Adrenal gland (tissue), 12 donors: ENCODE results near the gene LTC4S. TPM values are rescaled to one million over a fixed set of nuclear protein-coding genes. Genes with fewer than 3 reads are reported as not detected.

Experiments
- DNase-seq, 7 donors: peaks; one replicate each; pipeline ENCODE4 v3.0.0-alpha.2; 2019 to 2020
- H3K27ac ChIP-seq, 5 donors: fragments of 200-600 bp; sonication (generic) in 4 of 5; 1 replicate in 3 of 5; 2 replicates in 2 of 5; pipeline versions ENCODE4 v1.5.1 to v1.8.0; 2016 to 2020; ENCODE audit warnings: mild to moderate bottlenecking in 1 of 5
- H3K27me3 ChIP-seq: fragments of 200-600 bp; 2 replicates; pipeline ENCODE4 v1.8.0; 2021
- H3K36me3 ChIP-seq, 2 donors: fragments of 200-600 bp; replicated peaks in 1 of 2; 1 replicate in 1 of 2; 2 replicates in 1 of 2; pipeline versions ENCODE4 v1.5.1 to v1.8.0; 2018 to 2022
- H3K4me1 ChIP-seq, 2 donors: fragments of 200-600 bp; replicated peaks in 1 of 2; 1 replicate in 1 of 2; 2 replicates in 1 of 2; pipeline versions ENCODE4 v1.5.1 to v1.8.0; 2018 to 2021
- H3K4me3 ChIP-seq, 4 donors: fragments of 200-600 bp; sonication (generic) in 3 of 4; one replicate each; pipeline ENCODE4 v1.5.1; 2016 to 2018
- H3K9me3 ChIP-seq, 3 donors: fragments of 200-600 bp; sonication (generic) in 1 of 3; replicated peaks in 1 of 3; 1 replicate in 2 of 3; 2 replicates in 1 of 3; pipeline versions ENCODE4 v1.5.1 to v1.8.0; 2016 to 2021
- POLR2A ChIP-seq, 2 donors: fragments of 450-650 bp; IDR thresholded peaks; one replicate each; pipeline ENCODE4 v1.6.1; 2017; ENCODE audit warnings: antibody characterized with exemption in 2 of 2, mild to moderate bottlenecking in 2 of 2, moderate library complexity in 1 of 2
- WGBS, 4 donors: extraction: QIAGEN DNeasy Blood & Tissue Kit in 2 of 4; methylation state at CpG; one replicate each; pipeline versions ENCODE4 v1.1.5 to v1.1.7; 2013 to 2017; 5-methylcytosine and 5-hydroxymethylcytosine counted together
- intact Hi-C, 2 donors: fragments of 100-400 bp; cut with DNase I; formaldehyde crosslinking; loops; one replicate each; pipeline versions ENCODE4 v1.14.1 to v1.15.0; 2022 to 2023
- polyA plus RNA-seq, 3 donors: library from polyadenylated mRNA; stranded (reverse); fragments of 200-250 nt in 2 of 3; fragments of 350-450 nt in 1 of 3; fragmentation: Illumina TruSeq in 1 of 3; extraction: RNeasy Lipid Tissue Mini Kit (QIAGEN cat#74804) in 1 of 3; gene quantifications; one replicate each; pipeline ENCODE4 v1.2.3, GENCODE V29; 2013 to 2014
- total RNA-seq, 9 donors: library from RNA; depleted of rRNA in 4 of 9; stranded (reverse); fragments of >200 nt in 4 of 9; fragments of 120-200 nt in 1 of 9; fragmentation: NEBNext Ultra II Directional in 1 of 9; extraction: Animal tissue kit (Norgen Biotek cat#: 25700) in 1 of 9; gene quantifications; one replicate each; pipeline versions ENCODE4 v1.1.0 to v1.2.4, GENCODE V29; 2013 to 2023
- TF ChIP-seq, protein P1 (sequence below), 6 experiments: fragments of 450-650 bp in 4 of 6; fragments of 200-600 bp in 2 of 6; sonication (generic) in 1 of 6; IDR thresholded peaks; 1 replicate in 5 of 6; 2 replicates in 1 of 6; pipeline versions ENCODE4 v1.5.1 to v1.8.0; 2016 to 2021; ENCODE audit warnings: antibody characterized with exemption in 6 of 6, mild to moderate bottlenecking in 2 of 6, moderate library complexity in 1 of 6
- donor health status: healthy with polysubstance abuse.
- donor health status: Bipolar disorder and iron deficiency.
- donor health status: DM: yes; HTN: yes; CAD: no.
- donor health status: DM: no; HTN: no; CAD: no.
- donor health status: DM: no; HTN: no; CAD: no.
- donor health status: DM: yes; HTN: yes; CAD: no.

Gene LTC4S
- total and polyA plus RNA-seq, 12 donors: 4.8 to 205 (median 24.1) TPM; not detected in 1

DNA sequence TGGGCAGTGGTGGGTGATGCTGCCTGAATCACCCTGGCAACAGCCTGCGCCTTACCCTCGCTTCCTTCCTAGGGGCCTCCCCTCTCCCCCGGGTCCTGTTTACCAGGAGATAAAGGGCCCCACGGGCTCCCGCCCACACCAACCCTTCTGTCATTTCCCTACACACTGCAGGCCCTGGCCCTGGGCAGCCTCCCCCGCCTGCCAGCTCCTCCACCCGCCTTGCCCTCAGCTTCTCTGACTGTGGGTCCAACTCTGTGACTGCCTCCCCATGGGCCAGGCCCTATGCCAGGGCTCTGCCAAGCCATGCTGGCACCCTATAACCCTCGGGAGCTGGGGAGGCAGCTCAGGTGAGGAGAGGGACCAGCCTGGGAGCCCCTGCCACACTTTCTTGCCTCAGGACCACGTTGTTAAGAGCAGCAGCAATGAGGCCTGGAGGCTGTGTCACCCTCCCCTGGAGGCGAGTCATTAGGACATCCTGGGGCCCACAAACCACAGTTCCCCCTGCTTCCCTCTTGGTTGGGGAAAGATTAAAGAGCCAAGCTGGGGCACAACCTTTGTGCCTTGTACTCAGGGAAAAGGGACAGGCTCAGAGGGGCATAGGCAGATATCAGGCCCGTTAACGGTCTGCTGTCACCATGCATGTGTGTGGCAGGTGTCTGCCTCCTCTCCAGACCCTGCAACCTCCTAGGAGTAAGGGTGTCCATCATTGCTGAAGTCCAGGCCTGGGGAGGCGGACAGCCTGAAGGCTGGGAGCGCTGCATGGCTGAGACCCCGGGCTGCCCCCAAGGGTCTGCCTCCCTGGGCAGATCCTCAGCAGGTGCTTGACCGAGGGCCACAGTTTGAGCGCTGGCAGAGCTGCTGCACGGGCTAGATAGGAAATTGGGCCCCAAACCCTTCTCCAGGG lies 10.1 kb downstream of the LTC4S start:
- Histone ChIP-seq H3K4me3 (no peak overlapping the region), H3K27ac (peak overlapping the region in 3 of 5 donors; percentile 88 to 93 (median 93)), H3K9me3 (no peaks in the 10 kb centered on the region), H3K27me3 (no peaks in the 10 kb centered on the region), H3K36me3 (peaks cover 0 to 25% of the 10 kb centered on the region in 2 donors), H3K4me1 (peaks cover 37 to 48% of the 10 kb centered on the region in 2 donors)
- WGBS, 4 donors: 45 to 60% (median 56%) methylated on average over 12 to 18 of the region's 18 CpGs
- peak in 5 of 7 donors; percentile 24 to 47 (median 38) for DNase-seq
- TF ChIP-seq POLR2A (IDR thresholded peaks at IDR 0.05): no peak
- TF ChIP-seq, protein P1, sequence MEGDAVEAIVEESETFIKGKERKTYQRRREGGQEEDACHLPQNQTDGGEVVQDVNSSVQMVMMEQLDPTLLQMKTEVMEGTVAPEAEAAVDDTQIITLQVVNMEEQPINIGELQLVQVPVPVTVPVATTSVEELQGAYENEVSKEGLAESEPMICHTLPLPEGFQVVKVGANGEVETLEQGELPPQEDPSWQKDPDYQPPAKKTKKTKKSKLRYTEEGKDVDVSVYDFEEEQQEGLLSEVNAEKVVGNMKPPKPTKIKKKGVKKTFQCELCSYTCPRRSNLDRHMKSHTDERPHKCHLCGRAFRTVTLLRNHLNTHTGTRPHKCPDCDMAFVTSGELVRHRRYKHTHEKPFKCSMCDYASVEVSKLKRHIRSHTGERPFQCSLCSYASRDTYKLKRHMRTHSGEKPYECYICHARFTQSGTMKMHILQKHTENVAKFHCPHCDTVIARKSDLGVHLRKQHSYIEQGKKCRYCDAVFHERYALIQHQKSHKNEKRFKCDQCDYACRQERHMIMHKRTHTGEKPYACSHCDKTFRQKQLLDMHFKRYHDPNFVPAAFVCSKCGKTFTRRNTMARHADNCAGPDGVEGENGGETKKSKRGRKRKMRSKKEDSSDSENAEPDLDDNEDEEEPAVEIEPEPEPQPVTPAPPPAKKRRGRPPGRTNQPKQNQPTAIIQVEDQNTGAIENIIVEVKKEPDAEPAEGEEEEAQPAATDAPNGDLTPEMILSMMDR (IDR thresholded peaks at IDR 0.05): no peak
- intact Hi-C loops: loop anchor here in 1 of 2 donors (10.0 kb wide), 2 partner anchors 51 to 101 kb away; partner anchors contain the start of genes MRNIP and TBC1D9B

DNA sequence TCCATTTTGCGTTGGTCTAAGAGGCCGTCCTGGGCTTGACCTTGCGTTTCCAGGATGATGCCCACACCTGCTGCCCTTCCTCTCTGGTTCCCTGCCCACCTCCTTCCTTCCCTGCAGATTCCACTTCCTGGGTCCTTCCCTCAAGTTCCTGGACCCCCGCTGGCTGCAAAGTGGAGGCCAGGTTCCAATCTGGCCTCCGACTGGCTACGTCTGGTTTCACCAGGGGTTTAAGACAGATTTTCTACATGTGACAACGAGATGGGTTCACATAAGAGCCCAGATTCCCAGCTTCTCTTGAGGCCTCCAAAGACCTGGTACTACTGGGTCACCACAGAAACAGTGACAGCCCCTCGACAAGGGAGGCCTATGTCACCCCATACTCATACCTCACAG lies 10.8 kb downstream of the LTC4S start:
- Histone ChIP-seq H3K4me1 (peaks cover 37 to 48% of the 10 kb centered on the region in 2 donors), H3K27me3 (no peaks in the 10 kb centered on the region), H3K9me3 (no peaks in the 10 kb centered on the region), H3K36me3 (peaks cover 0 to 18% of the 10 kb centered on the region in 2 donors), H3K27ac (peak overlapping the region in 3 of 5 donors; percentile 88 to 93 (median 93)), H3K4me3 (no peak overlapping the region)
- TF ChIP-seq, protein P1 (IDR thresholded peaks at IDR 0.05): no peak
- TF ChIP-seq POLR2A (IDR thresholded peaks at IDR 0.05): no peak
- intact Hi-C loops: loop anchor here in 1 of 2 donors (10.0 kb wide), 2 partner anchors 50 to 100 kb away; partner anchors contain the start of genes MRNIP and TBC1D9B
- WGBS, 4 donors: 79 to 82% (median 80%) methylated on average over 7 to 8 of the region's 8 CpGs
- no peak for DNase-seq

DNA sequence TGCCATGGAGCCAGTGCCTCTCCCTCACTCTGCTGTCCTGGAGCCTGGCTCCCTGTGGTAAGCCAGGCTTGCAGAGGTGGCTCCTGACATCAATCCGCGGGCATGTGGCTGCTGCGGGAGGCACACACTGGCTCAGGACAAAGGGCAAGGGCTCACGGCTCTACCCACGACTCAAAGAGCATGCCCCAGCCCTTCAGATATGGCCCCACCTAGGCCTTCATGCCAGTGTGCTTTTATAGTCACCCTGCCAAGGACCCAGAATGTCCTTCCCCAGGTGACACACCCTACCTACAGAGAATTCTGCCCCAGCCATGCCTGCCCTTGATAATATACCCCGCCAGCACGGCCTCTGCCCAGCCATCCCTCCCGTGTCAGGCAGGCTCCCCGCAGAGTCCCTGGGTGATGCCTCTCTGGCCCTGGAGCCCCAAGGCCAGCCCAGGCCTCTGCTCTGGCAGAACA lies 11.3 kb downstream of the LTC4S start:
- peak in 6 of 7 donors; percentile 70 to 79 (median 72) for DNase-seq
- Histone ChIP-seq H3K36me3 (peaks cover 0 to 13% of the 10 kb centered on the region in 2 donors), H3K4me1 (peaks cover 37 to 48% of the 10 kb centered on the region in 2 donors), H3K9me3 (no peaks in the 10 kb centered on the region), H3K27me3 (no peaks in the 10 kb centered on the region), H3K4me3 (peak overlapping the region; percentile 24 to 84 (median 50)), H3K27ac (peak overlapping the region in 4 of 5 donors; percentile 85 to 93 (median 90))
- WGBS, 4 donors: 27 to 50% (median 40%) methylated on average over 2 to 9 of the region's 9 CpGs
- TF ChIP-seq, protein P1 (IDR thresholded peaks at IDR 0.05): no peak
- TF ChIP-seq POLR2A (IDR thresholded peaks at IDR 0.05): peak in 1 of 2 donors; percentile 61
- intact Hi-C loops: loop anchor here in 1 of 2 donors (10.0 kb wide), 2 partner anchors 50 to 100 kb away; partner anchors contain the start of genes MRNIP and TBC1D9B
